ENCODE data around the gene KL. TPM values are rescaled to one million over a fixed set of nuclear protein-coding genes. Genes with fewer than 3 reads are reported as not detected.

KL gene
- total and polyA plus RNA-seq, 2 of the 8 experiments (the other 6 are each of a cell fraction or from before 2014, with no cell fraction given): 0.02 TPM; not detected in 1

- TF ChIP-seq JUND (IDR thresholded peaks at IDR 0.05; ENCODE audit: low read length): no peak
- TF ChIP-seq CTCF (IDR thresholded peaks at IDR 0.05; ENCODE audit: control extremely low read depth in 1 of 3, insufficient read depth in 1 of 3, low read depth in 1 of 3, low read length in 3 of 3): no peak
- TF ChIP-seq RAD21 (IDR thresholded peaks at IDR 0.05 in 1 of 2, conservative IDR thresholded peaks at IDR 0.05 in 1 of 2; ENCODE audit: low read depth in 2 of 2, low read length in 2 of 2): no peak
- TF ChIP-seq TBP (IDR thresholded peaks at IDR 0.05; ENCODE audit: low read depth, low read length): no peak
- no peak for TF ChIP-seq BCL11A (IDR thresholded peaks at IDR 0.05; ENCODE audit: low read depth in 2 of 2, low read length in 2 of 2)
- no peak for TF ChIP-seq CHD2 (IDR thresholded peaks at IDR 0.05; ENCODE audit: low read length)
- no peak for TF ChIP-seq KDM4A (IDR thresholded peaks at IDR 0.05; ENCODE audit: low read depth, low read length, severe bottlenecking)
These were observed 94.1 kb downstream of the KL start (continued) for GRCh38 chr13:33110386-33110712.
